HUES64 (cell line): ENCODE results near the gene C20orf141. TPM values are rescaled to one million over a fixed set of nuclear protein-coding genes. Genes with fewer than 3 reads are reported as not detected.
"Not testable (repeated sequence)": the region's sequence is repeated elsewhere in the genome, so short reads cannot be mapped to it uniquely, and the experiment has no call there.

Experiments
- H3K27ac ChIP-seq: 2 replicates; pipeline ENCODE4 v1.7.0; 2013; ENCODE audit warnings: low read depth, low read length, inconsistent platforms
- H3K27me3 ChIP-seq: 2 replicates; pipeline ENCODE4 v1.6.1; 2013; ENCODE audit warnings: mild to moderate bottlenecking, low read length; ENCODE audit not compliant: insufficient read depth
- H3K36me3 ChIP-seq: 2 replicates; pipeline ENCODE4 v1.6.1; 2013; ENCODE audit warnings: mild to moderate bottlenecking, low read length; ENCODE audit not compliant: insufficient read depth
- H3K4me1 ChIP-seq: 2 replicates; pipeline ENCODE4 v1.6.1; 2013; ENCODE audit warnings: mild to moderate bottlenecking, low read length, moderate library complexity; ENCODE audit not compliant: insufficient read depth
- H3K4me3 ChIP-seq: 2 replicates; pipeline ENCODE4 v1.5.1; 2013; ENCODE audit warnings: mild to moderate bottlenecking, low read length, moderate library complexity
- H3K9ac ChIP-seq: 2 replicates; pipeline ENCODE4 v1.6.1; 2013; ENCODE audit warnings: mild to moderate bottlenecking, low read depth, low read length
- H3K9me3 ChIP-seq: 2 replicates; pipeline ENCODE4 v1.6.1; 2013; ENCODE audit warnings: low read depth, low read length; ENCODE audit not compliant: insufficient read depth
- WGBS: fragments of 150-250, 120-280 bp; methylation state at CpG from one replicate; pipeline ENCODE4 v1.1.7; 2013; ENCODE audit warnings: missing lambda C conversion rate; 5-methylcytosine and 5-hydroxymethylcytosine counted together
- polyA plus RNA-seq, 2 experiments: library from polyadenylated mRNA; stranded (reverse); fragments of 50-300 nt; gene quantifications; one replicate each; pipeline ENCODE4 v1.2.3, GENCODE V29; 2013

C20orf141 gene, protein sequence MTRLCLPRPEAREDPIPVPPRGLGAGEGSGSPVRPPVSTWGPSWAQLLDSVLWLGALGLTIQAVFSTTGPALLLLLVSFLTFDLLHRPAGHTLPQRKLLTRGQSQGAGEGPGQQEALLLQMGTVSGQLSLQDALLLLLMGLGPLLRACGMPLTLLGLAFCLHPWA
- not detected for polyA plus RNA-seq (2013, experiment 1 of 2)
- polyA plus RNA-seq (2013, experiment 2 of 2), result not detected

GRCh38 chr20:2814587-2815051 lies at the start of gene C20orf141:
Gene C20orf141, plus strand, starts transcription at chr20:2814987. Its CDS starts 198 bp downstream, at chr20:2815185.
- Histone ChIP-seq H3K9me3 (no peaks in the 10 kb centered on the region), H3K9ac (no peak within 1 kb of the TSS), H3K4me1 (no peaks in the 10 kb centered on the region), H3K27ac (no peak within 1 kb of the TSS), H3K4me3 (no peak within 1 kb of the TSS), H3K36me3 (no peaks in the 10 kb centered on the region), H3K27me3 (peaks cover 12% of the 10 kb centered on the region)
- WGBS, result 43% methylated on average over 5 of the region's 5 CpGs

DNA sequence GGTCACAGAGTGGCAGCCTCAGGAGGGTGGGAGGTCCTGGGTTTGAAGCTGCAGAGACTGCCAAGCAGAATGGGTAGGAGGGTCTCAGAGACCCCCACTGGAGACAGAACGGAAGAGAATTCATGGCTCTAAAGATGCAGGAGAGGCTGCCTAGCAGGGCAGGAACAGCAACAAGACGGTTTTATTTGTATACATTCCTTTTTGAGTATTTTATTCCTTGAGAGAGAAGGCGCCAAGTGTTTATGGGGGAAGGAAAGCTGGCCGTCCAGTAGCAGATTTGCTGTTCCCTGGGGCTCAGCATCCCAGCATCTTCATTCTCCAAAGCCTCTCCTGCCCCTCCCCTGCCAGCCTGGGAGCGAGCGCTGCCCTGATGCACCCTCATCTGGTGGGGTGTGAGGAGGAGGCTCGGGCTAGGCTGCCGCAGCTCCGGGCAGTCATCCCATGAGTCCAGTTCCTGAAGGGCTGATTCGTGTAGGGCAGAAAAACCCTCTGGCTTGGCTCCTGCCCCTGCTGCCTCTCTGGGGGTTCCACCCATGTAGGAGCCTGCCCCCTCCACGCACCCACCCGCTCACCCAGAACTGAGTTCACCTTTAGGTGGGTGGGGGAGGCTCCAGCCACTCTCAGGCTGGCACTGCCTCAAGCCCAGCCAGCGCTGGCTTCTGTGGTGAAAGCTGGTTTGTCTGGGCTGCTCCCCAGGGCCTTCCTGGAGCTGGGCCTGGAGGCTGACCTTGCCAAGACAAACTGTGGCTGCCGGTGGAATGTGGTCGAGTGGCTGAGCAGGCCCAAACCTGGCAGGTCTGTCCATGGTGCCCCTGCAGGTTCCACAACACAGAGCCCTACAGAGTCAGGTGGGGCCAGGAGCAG lies 46.8 kb upstream of the C20orf141 start:
- WGBS, result 82% methylated on average over 14 of the region's 15 CpGs
- H3K9ac ChIP-seq, result no peak overlapping the region
- H3K36me3 ChIP-seq, result no peaks in the 10 kb centered on the region
- H3K27ac ChIP-seq, result no peak overlapping the region
- H3K4me3 ChIP-seq, result no peak overlapping the region
- H3K4me1 ChIP-seq, result no peaks in the 10 kb centered on the region
- no peaks in the 10 kb centered on the region for H3K9me3 ChIP-seq
- no peaks in the 10 kb centered on the region for H3K27me3 ChIP-seq

DNA sequence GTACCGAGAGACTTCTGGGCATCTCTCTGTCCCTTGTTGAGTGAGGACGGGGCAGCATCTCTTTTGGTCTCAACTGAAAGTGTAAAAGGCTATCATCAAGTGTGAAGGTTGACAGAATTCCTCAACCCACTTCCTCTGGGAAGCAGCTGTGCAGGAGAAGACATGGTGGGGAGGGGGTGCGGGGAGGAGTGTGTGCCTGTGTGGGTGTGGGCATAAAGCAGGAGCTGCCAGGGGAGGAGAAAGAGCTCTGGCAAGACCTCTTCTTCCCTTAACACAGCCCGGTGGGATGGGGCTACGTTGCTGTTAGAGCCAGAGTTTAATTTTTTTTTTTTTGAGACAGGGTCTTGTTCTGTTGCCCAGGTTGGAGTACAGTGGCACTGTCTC lies 46.2 kb upstream of the C20orf141 start:
- Histone ChIP-seq H3K9me3 (no peaks in the 10 kb centered on the region), H3K27me3 (no peaks in the 10 kb centered on the region), H3K27ac (no peak overlapping the region), H3K9ac (no peak overlapping the region), H3K4me1 (no peaks in the 10 kb centered on the region), H3K36me3 (no peaks in the 10 kb centered on the region), H3K4me3 (no peak overlapping the region)
- 93% methylated on average over 5 of the region's 5 CpGs for WGBS

- not testable (repeated sequence) for H3K9ac ChIP-seq, H3K27ac ChIP-seq, H3K4me1 ChIP-seq, H3K27me3 ChIP-seq, H3K9me3 ChIP-seq, H3K4me3 ChIP-seq, H3K36me3 ChIP-seq
- whole genome bisulfite sequencing, result 95% methylated on average over 12 of the region's 12 CpGs
Observed at GRCh38 chr20:2770091-2770490, 44.7 kb upstream of the C20orf141 start.

- no peak overlapping the region for H3K9ac ChIP-seq
- no peaks in the 10 kb centered on the region for H3K36me3 ChIP-seq
- no peak overlapping the region for H3K4me3 ChIP-seq
- WGBS, result 72% methylated on average over 12 of the region's 12 CpGs
- H3K27ac ChIP-seq, result no peak overlapping the region
- H3K27me3 ChIP-seq, result no peaks in the 10 kb centered on the region
- H3K4me1 ChIP-seq, result no peaks in the 10 kb centered on the region
- H3K9me3 ChIP-seq, result no peaks in the 10 kb centered on the region
Observed at GRCh38 chr20:2771631-2772080, 43.1 kb upstream of the C20orf141 start.

DNA sequence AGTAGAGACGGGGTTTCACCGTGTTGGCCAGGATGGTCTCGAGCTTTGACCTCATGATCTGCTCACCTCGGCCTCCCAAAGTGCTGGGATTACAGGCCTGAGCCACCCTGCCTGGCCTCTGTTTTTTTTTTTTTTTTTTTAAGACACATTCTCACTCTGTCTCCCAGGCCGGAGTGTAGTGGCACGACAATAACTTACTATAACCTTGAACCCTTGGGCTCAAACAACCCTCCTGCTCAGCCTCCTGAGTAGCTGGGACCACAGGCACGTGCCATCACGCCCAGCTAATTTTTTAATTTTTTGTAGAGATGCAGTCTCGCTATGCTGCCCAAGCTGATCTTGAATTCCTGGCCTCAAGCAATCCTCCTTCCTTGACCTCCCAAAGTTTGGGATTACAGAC lies 41.0 kb upstream of the C20orf141 start:
- H3K36me3 ChIP-seq, result no peaks in the 10 kb centered on the region
- H3K9ac ChIP-seq, result no peak overlapping the region
- H3K27ac ChIP-seq, result no peak overlapping the region
- H3K27me3 ChIP-seq, result no peaks in the 10 kb centered on the region
- 92% methylated on average over 9 of the region's 9 CpGs for WGBS
- H3K4me1 ChIP-seq, result no peaks in the 10 kb centered on the region
- H3K4me3 ChIP-seq, result no peak overlapping the region
- no peaks in the 10 kb centered on the region for H3K9me3 ChIP-seq

DNA sequence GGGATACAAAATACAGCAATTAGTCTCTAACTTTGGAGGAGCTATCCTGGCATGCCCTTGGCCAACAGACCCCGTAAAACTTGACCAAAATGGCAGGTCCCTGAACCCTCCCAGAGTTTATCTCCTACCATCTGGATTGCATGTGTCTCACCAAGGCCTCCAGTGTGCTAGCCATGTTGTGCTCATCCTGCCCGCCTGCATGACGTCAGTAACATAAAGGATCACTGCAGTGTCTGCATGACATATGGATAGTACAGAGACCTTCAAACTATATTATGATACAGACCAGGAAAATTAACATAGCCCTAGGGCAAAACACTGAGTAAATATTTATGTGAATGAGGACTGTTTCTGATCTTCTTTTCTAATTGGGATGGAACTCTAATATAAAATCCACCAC lies 39.6 kb upstream of the C20orf141 start:
- no peaks in the 10 kb centered on the region for H3K4me1 ChIP-seq
- WGBS, result 90% methylated on average over 3 of the region's 3 CpGs
- H3K9ac ChIP-seq, result no peak overlapping the region
- H3K9me3 ChIP-seq, result no peaks in the 10 kb centered on the region
- H3K27me3 ChIP-seq, result no peaks in the 10 kb centered on the region
- H3K27ac ChIP-seq, result no peak overlapping the region
- H3K4me3 ChIP-seq, result no peak overlapping the region
- no peaks in the 10 kb centered on the region for H3K36me3 ChIP-seq

DNA sequence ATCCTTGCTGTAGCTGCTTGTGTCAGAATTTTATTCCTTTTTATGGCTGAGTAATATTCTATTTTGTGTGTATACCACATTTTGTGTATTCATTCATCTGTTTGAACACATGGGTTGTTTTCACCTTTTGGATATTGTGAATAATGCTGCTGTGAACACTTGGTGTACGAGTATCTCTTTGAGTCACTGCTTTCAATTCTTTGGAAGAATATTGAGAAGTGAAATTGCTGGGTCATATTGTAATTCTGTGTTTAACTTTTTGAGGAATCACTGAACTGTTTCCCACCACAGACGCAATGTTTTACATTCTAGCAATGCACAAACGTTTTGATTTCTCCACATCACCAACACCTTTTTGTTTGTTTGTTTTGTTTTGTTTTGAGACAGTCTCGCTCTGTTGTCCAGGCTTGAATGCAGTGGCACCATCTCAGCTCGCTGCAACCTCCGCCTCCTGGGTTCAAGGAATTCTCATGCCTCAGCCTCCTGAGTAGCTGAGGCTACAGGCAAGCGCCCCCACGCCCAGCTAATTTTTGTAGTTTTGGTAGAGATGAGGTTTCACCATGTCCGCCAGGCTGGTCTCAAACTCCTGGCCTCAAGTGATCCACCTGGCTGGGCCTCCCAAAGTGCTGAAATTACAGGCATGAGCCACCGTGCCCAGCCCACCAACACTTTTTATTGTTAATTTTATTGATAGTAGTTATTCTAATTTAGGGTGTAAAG lies 36.0 kb upstream of the C20orf141 start:
- Histone ChIP-seq H3K27ac (no peak overlapping the region), H3K36me3 (no peaks in the 10 kb centered on the region), H3K9ac (no peak overlapping the region), H3K4me3 (no peak overlapping the region), H3K9me3 (no peaks in the 10 kb centered on the region), H3K27me3 (peaks cover 9% of the 10 kb centered on the region), H3K4me1 (no peaks in the 10 kb centered on the region)
- WGBS, result 90% methylated on average over 8 of the region's 10 CpGs

DNA sequence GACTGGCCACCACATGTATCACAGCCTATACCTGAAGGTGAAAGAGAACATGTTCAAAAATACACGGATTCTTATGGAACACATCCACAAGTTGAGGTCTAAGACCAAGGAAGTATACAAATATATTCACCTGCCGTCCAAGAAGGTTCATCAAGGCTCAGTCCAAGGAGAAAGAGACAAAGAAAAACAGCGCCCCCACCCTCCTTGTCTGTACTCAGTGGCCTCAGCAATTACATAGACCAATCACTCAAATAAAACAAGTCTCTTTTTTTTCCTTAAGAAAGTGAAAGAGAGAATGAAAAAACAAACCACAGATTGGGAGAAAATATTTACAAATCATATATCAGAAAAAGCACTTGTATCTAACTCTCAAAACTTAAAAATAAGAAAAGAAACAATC lies 33.8 kb upstream of the C20orf141 start:
- peaks cover 9% of the 10 kb centered on the region for H3K27me3 ChIP-seq
- H3K27ac ChIP-seq, result no peak overlapping the region
- H3K36me3 ChIP-seq, result no peaks in the 10 kb centered on the region
- no peaks in the 10 kb centered on the region for H3K4me1 ChIP-seq
- WGBS, result 77% methylated on average over 3 of the region's 3 CpGs
- no peak overlapping the region for H3K4me3 ChIP-seq
- H3K9me3 ChIP-seq, result no peaks in the 10 kb centered on the region
- H3K9ac ChIP-seq, result no peak overlapping the region

DNA sequence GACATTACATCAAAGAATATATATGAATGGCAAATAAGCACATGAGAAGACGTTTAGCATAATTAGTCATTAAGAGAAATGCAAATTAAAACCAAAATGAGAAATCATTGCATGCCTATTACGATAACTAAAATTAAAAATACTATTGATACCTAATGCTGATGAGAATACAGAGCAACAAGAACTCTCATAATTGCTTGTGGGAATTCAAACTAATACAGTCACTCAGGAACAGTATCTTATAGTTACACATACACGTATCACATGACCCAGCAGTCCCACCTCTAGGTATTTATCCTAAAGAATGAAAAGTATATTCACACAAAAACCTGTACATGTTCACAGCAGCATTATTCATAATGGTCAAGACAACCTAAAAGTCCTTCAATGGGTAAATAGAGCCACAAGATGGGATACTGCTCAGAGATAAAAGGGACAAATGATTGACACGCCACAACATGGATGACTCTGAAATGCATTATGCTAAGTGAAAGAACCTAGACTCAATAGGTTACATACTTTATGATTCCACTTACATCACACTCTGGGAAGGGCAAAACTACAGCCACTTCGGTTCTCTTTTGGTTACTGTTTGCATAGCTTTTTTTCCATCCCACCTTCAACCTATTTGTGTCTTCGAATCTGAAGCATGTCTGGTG lies 30.8 kb upstream of the C20orf141 start:
- H3K4me1 ChIP-seq, result no peaks in the 10 kb centered on the region
- H3K36me3 ChIP-seq, result no peaks in the 10 kb centered on the region
- H3K9ac ChIP-seq, result no peak overlapping the region
- WGBS, result 94% methylated on average over 6 of the region's 6 CpGs
- H3K4me3 ChIP-seq, result no peak overlapping the region
- H3K9me3 ChIP-seq, result no peaks in the 10 kb centered on the region
- no peak overlapping the region for H3K27ac ChIP-seq
- H3K27me3 ChIP-seq, result peaks cover 9% of the 10 kb centered on the region

DNA sequence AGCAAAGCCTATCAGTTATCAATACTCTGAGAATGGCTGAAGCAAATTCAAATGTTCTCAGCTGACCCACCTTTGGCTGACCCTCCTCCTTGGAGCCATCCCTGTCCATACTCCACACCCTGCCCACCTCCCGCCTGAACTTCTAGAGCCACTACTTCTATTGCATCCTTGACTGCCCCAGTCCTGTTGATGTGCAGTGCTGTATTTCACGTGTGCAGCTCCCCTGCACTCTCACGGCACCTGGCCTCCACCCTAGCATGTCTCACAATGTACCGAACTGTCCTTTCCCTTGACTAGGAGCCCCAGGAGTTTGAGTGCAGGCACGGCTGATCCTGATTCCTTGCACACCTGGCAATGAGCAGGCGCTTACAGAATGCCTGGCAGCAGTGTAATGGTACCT lies 21.3 kb upstream of the C20orf141 start:
- Histone ChIP-seq H3K9ac (no peak overlapping the region), H3K36me3 (peaks cover 49% of the 10 kb centered on the region), H3K27ac (no peak overlapping the region), H3K4me1 (no peaks in the 10 kb centered on the region), H3K4me3 (no peak overlapping the region), H3K27me3 (no peaks in the 10 kb centered on the region), H3K9me3 (no peaks in the 10 kb centered on the region)
- 92% methylated on average over 6 of the region's 6 CpGs for WGBS
